K562 (cell line): ENCODE results near the gene FRMPD4.

ENCODE experiments used
- KLF16 ChIP-seq: IDR thresholded peaks from 2 replicates; pipeline ENCODE4 v1.6.1; 2016; ENCODE audit warnings: antibody characterized with exemption
- SIN3B ChIP-seq: fragments of 450-650 bp; IDR thresholded peaks from 2 replicates; pipeline ENCODE4 v1.6.1; 2017; ENCODE audit warnings: low read depth, mild to moderate bottlenecking, moderate library complexity

DNA sequence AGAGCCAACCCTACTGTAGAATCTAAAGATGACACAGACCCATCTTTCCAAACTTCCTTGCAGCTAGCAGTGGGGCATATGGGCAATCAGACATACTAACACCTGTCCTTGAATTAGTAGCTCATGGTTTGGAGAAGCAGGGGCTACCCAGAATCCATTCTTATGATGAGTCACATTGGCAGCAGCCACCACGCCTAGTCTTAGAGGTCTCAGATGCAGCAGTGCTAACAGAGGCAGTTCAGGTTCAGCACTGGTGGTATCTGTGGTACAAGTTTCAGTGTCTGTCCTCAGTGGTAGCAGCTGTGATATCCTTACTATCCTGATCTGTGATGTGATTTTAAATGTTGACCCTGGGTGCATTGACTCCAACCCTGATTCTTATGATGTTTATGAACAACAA is 68.1 kb downstream of the FRMPD4 start:
- TF ChIP-seq KLF16 (no peak), SIN3B (no peak)
